Measurements from ENCODE around the gene VPS50.

The VPS50 gene

GRCh38 chr7:93265220-93265619, 33.1 kb downstream of the VPS50 start:
- H3K27ac ChIP-seq (replicated peaks), result no peak overlapping the region
- DNase-seq (ENCODE audit: low read depth in 1 of 2, low spot score in 1 of 2), result no peak
- TF ChIP-seq CTCF (IDR thresholded peaks at IDR 0.05; ENCODE audit: insufficient read depth, low read length) (no peak), SPI1 (IDR thresholded peaks at IDR 0.05; ENCODE audit: borderline replicate concordance, low read depth) (no peak), GABPA (IDR thresholded peaks at IDR 0.05; ENCODE audit: low read depth) (no peak), POLR2AphosphoS5 (IDR thresholded peaks at IDR 0.05; ENCODE audit: low read depth) (no peak)
- TF ChIP-seq, protein P1, sequence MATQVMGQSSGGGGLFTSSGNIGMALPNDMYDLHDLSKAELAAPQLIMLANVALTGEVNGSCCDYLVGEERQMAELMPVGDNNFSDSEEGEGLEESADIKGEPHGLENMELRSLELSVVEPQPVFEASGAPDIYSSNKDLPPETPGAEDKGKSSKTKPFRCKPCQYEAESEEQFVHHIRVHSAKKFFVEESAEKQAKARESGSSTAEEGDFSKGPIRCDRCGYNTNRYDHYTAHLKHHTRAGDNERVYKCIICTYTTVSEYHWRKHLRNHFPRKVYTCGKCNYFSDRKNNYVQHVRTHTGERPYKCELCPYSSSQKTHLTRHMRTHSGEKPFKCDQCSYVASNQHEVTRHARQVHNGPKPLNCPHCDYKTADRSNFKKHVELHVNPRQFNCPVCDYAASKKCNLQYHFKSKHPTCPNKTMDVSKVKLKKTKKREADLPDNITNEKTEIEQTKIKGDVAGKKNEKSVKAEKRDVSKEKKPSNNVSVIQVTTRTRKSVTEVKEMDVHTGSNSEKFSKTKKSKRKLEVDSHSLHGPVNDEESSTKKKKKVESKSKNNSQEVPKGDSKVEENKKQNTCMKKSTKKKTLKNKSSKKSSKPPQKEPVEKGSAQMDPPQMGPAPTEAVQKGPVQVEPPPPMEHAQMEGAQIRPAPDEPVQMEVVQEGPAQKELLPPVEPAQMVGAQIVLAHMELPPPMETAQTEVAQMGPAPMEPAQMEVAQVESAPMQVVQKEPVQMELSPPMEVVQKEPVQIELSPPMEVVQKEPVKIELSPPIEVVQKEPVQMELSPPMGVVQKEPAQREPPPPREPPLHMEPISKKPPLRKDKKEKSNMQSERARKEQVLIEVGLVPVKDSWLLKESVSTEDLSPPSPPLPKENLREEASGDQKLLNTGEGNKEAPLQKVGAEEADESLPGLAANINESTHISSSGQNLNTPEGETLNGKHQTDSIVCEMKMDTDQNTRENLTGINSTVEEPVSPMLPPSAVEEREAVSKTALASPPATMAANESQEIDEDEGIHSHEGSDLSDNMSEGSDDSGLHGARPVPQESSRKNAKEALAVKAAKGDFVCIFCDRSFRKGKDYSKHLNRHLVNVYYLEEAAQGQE (IDR thresholded peaks at IDR 0.05; ENCODE audit: insufficient replicate concordance, low read depth), result no peak
- no peaks in the 10 kb centered on the region for H3K27me3 ChIP-seq (ENCODE audit: insufficient read depth, poor library complexity, severe bottlenecking)
- H3K4me3 ChIP-seq (replicated peaks; ENCODE audit: insufficient read depth, low read length), result no peak overlapping the region

DNA sequence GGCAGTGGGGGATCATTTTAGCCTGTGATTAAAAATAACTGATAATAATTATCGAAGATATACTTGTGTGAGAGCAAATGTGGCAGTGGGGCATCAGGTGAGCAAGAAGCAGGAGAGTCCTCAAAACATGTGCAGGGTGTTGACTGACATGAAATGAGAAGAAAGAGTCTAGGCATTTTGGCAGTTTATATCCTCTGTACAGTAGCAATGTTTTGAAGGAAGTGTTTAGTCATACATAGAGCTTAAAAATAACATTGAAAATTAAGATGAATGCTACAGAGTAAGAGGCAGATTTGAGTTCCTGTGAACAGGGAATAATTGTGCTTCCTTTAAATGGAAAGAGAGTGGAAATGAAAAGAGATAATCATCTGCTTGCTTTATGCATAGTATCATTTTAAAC, 47.4 kb downstream of the VPS50 start:
- DNase-seq (ENCODE audit: low read depth in 1 of 2, low spot score in 1 of 2), result no peak
- no peak overlapping the region for H3K4me3 ChIP-seq (replicated peaks; ENCODE audit: insufficient read depth, low read length)
- no peaks in the 10 kb centered on the region for H3K27me3 ChIP-seq (ENCODE audit: insufficient read depth, poor library complexity, severe bottlenecking)
- H3K27ac ChIP-seq (replicated peaks), result no peak overlapping the region
- no peak for TF ChIP-seq GABPA (IDR thresholded peaks at IDR 0.05; ENCODE audit: low read depth)
- TF ChIP-seq CTCF (IDR thresholded peaks at IDR 0.05; ENCODE audit: insufficient read depth, low read length), result no peak
- TF ChIP-seq, protein P1 (IDR thresholded peaks at IDR 0.05; ENCODE audit: insufficient replicate concordance, low read depth), result no peak
- no peak for TF ChIP-seq SPI1 (IDR thresholded peaks at IDR 0.05; ENCODE audit: borderline replicate concordance, low read depth)
- no peak for TF ChIP-seq POLR2AphosphoS5 (IDR thresholded peaks at IDR 0.05; ENCODE audit: low read depth)

GRCh38 chr7:93284908-93285307, 52.7 kb downstream of the VPS50 start:
- DNase-seq (ENCODE audit: low read depth in 1 of 2, low spot score in 1 of 2), result no peak
- Histone ChIP-seq H3K27me3 (ENCODE audit: insufficient read depth, poor library complexity, severe bottlenecking) (no peaks in the 10 kb centered on the region), H3K4me3 (replicated peaks; ENCODE audit: insufficient read depth, low read length) (no peak overlapping the region), H3K27ac (replicated peaks) (no peak overlapping the region)
- TF ChIP-seq POLR2AphosphoS5 (IDR thresholded peaks at IDR 0.05; ENCODE audit: low read depth) (no peak), CTCF (IDR thresholded peaks at IDR 0.05; ENCODE audit: insufficient read depth, low read length) (no peak), GABPA (IDR thresholded peaks at IDR 0.05; ENCODE audit: low read depth) (no peak), SPI1 (IDR thresholded peaks at IDR 0.05; ENCODE audit: borderline replicate concordance, low read depth) (no peak)
- TF ChIP-seq, protein P1 (IDR thresholded peaks at IDR 0.05; ENCODE audit: insufficient replicate concordance, low read depth), result no peak
